H1 (cell line): ENCODE measurements around the gene C2CD4D. TPM values are rescaled to one million over a fixed set of nuclear protein-coding genes. Genes with fewer than 3 reads are reported as not detected.

Experiments used
- CTCF ChIA-PET: fragments of 300-600 bp; sonication (Branson Sonifier 250); formaldehyde crosslinking; loops from one replicate; lab custom pipeline; 2021; ENCODE audit not compliant: partially characterized antibody; lab: Charles Lee
- POLR2A ChIA-PET: fragments of 300-600 bp; sonication (Branson Sonifier 250); formaldehyde crosslinking; loops from one replicate; lab custom pipeline; 2021; ENCODE audit warnings: inconsistent platforms; ENCODE audit not compliant: partially characterized antibody; lab: Charles Lee
- DNase-seq, 2 experiments: peaks; one replicate each; pipeline versions ENCODE4 v3.0.0 to v3.0.0-alpha.2; 2010 to 2022; ENCODE audit warnings: low spot score in 2 of 2, low read depth in 1 of 2, mixed read lengths in 1 of 2
- FAIRE-seq: peaks from 2 replicates; lab custom pipeline; 2011; peaks lifted over from hg19 to GRCh38; lab: Jason Lieb, UNC
- H2AFZ ChIP-seq: 2 replicates; pipeline ENCODE4 v1.8.1; 2012; ENCODE audit warnings: low read length, inconsistent platforms
- H2AK5ac ChIP-seq: 2 replicates; pipeline ENCODE4 v1.6.1; 2013; ENCODE audit warnings: low read depth, low read length
- H2BK120ac ChIP-seq: replicated peaks from 2 replicates; pipeline ENCODE3; 2013; ENCODE audit warnings: low read depth, low read length, inconsistent platforms
- H2BK12ac ChIP-seq: 2 replicates; pipeline ENCODE4 v1.6.1; 2013; ENCODE audit warnings: low read depth, low read length
- H2BK15ac ChIP-seq: 2 replicates; pipeline ENCODE4 v1.6.1; 2013; ENCODE audit warnings: low read length
- H2BK20ac ChIP-seq: 2 replicates; pipeline ENCODE4 v1.6.1; 2013; ENCODE audit warnings: low read length
- H2BK5ac ChIP-seq: 2 replicates; pipeline ENCODE4 v1.6.1; 2013; ENCODE audit warnings: low read depth, low read length
- H3K14ac ChIP-seq: 2 replicates; pipeline ENCODE4 v1.6.1; 2013; ENCODE audit warnings: inconsistent platforms; ENCODE audit not compliant: insufficient read length
- H3K18ac ChIP-seq: 2 replicates; pipeline ENCODE4 v1.6.1; 2013; ENCODE audit warnings: low read length; ENCODE audit errors: extremely low read depth
- H3K23ac ChIP-seq: 2 replicates; pipeline ENCODE4 v1.6.1; 2013; ENCODE audit warnings: inconsistent platforms; ENCODE audit not compliant: insufficient read length
- H3K23me2 ChIP-seq: 2 replicates; pipeline ENCODE4 v1.6.1; 2013; ENCODE audit warnings: low read depth, low read length
- H3K27ac ChIP-seq: 2 replicates; pipeline ENCODE4 v1.6.1; 2011; ENCODE audit warnings: low read depth, low read length, inconsistent platforms
- H3K27me3 ChIP-seq, 4 experiments: replicated peaks in 1 of 4; 1 replicate in 1 of 4; 2 replicates in 3 of 4; pipeline versions ENCODE4 v1.6.1 to v1.8.1; 2011 to 2013; ENCODE audit warnings: low read length in 3 of 4, mild to moderate bottlenecking in 3 of 4, inconsistent platforms in 2 of 4, mixed read lengths in 2 of 4, moderate library complexity in 1 of 4; ENCODE audit not compliant: control insufficient read depth in 3 of 4, insufficient read depth in 3 of 4; ENCODE audit errors: extremely low read depth in 1 of 4
- H3K36me3 ChIP-seq, 4 experiments: 2 replicates each; pipeline versions ENCODE4 v1.6.1 to v1.8.1; 2011 to 2013; ENCODE audit warnings: mild to moderate bottlenecking in 4 of 4, low read length in 3 of 4, moderate library complexity in 2 of 4, control low read depth in 1 of 4, inconsistent platforms in 1 of 4; ENCODE audit not compliant: insufficient read depth in 4 of 4, control insufficient read depth in 2 of 4
- H3K4ac ChIP-seq: replicated peaks from 2 replicates; pipeline ENCODE3; 2013; ENCODE audit warnings: low read length, low read depth, mixed read lengths, inconsistent platforms; ENCODE audit not compliant: insufficient read length
- H3K4me1 ChIP-seq, 4 experiments: replicated peaks in 1 of 4; 1 replicate in 1 of 4; 2 replicates in 3 of 4; pipeline versions ENCODE4 v1.6.1 to v1.8.1; 2011 to 2013; ENCODE audit warnings: low read length in 3 of 4, inconsistent platforms in 2 of 4, mixed read lengths in 1 of 4; ENCODE audit not compliant: insufficient read depth in 4 of 4, control insufficient read depth in 3 of 4
- H3K4me2 ChIP-seq, 2 experiments: 2 replicates each; pipeline versions ENCODE4 v1.6.1 to v1.8.1; 2011 to 2013; ENCODE audit warnings: low read depth in 2 of 2, low read length in 2 of 2, control low read depth in 1 of 2, inconsistent platforms in 1 of 2, mild to moderate bottlenecking in 1 of 2; ENCODE audit not compliant: insufficient read depth in 1 of 2
- H3K4me3 ChIP-seq, 4 experiments: fragments of 200-600, 300-600 bp in 1 of 4; sonication (generic), shearing (Covaris generic), sonication (Bioruptor Twin) in 1 of 4; 2 replicates each; pipeline versions ENCODE4 v1.5.1 to v1.8.1; 2011 to 2016; ENCODE audit warnings: low read length in 4 of 4, low read depth in 3 of 4, control low read depth in 2 of 4, inconsistent platforms in 2 of 4, mild to moderate bottlenecking in 2 of 4, mixed read lengths in 1 of 4, moderate library complexity in 1 of 4; ENCODE audit not compliant: insufficient read depth in 2 of 4; ENCODE audit errors: extremely low read depth in 1 of 4
- H3K56ac ChIP-seq: replicated peaks from 2 replicates; pipeline ENCODE3; 2013; ENCODE audit warnings: low read depth, mild to moderate bottlenecking, mixed read lengths, low read length, inconsistent platforms; ENCODE audit not compliant: insufficient read length
- H3K79me1 ChIP-seq: 2 replicates; pipeline ENCODE4 v1.6.1; 2013; ENCODE audit warnings: low read depth, low read length, control low read depth
- H3K79me2 ChIP-seq, 2 experiments: 2 replicates each; pipeline versions ENCODE4 v1.6.1 to v1.8.1; 2012 to 2013; ENCODE audit warnings: low read length in 2 of 2, mild to moderate bottlenecking in 2 of 2, inconsistent platforms in 1 of 2; ENCODE audit not compliant: insufficient read depth in 2 of 2, control insufficient read depth in 1 of 2
- H3K9ac ChIP-seq, 4 experiments: replicated peaks in 1 of 4; 1 replicate in 1 of 4; 2 replicates in 3 of 4; pipeline versions ENCODE4 v1.6.1 to v1.8.1; 2011 to 2013; ENCODE audit warnings: low read depth in 3 of 4, low read length in 3 of 4, control low read depth in 2 of 4, mild to moderate bottlenecking in 2 of 4, moderate library complexity in 2 of 4, inconsistent platforms in 1 of 4; ENCODE audit errors: extremely low read depth in 1 of 4
- H3K9me3 ChIP-seq, 2 experiments: 2 replicates each; pipeline versions ENCODE4 v1.6.1 to v1.8.1; 2012 to 2013; ENCODE audit warnings: mild to moderate bottlenecking in 2 of 2, moderate library complexity in 2 of 2, control low read depth in 1 of 2, inconsistent platforms in 1 of 2, low read depth in 1 of 2, low read length in 1 of 2, mixed read lengths in 1 of 2; ENCODE audit not compliant: insufficient read depth in 2 of 2
- H4K20me1 ChIP-seq, 2 experiments: replicated peaks in 1 of 2; 2 replicates each; pipeline versions ENCODE3 to v1.8.1; 2011 to 2013; ENCODE audit warnings: inconsistent platforms in 2 of 2, low read length in 2 of 2, mild to moderate bottlenecking in 1 of 2; ENCODE audit not compliant: insufficient read depth in 2 of 2, control insufficient read depth in 1 of 2
- H4K5ac ChIP-seq: 2 replicates; pipeline ENCODE4 v1.6.1; 2013; ENCODE audit warnings: low read length, low read depth, mixed read lengths, inconsistent platforms; ENCODE audit not compliant: insufficient read length
- H4K8ac ChIP-seq: 2 replicates; pipeline ENCODE4 v1.8.0; 2013; ENCODE audit warnings: mild to moderate bottlenecking, moderate library complexity, low read length, inconsistent platforms; ENCODE audit not compliant: insufficient read depth; ENCODE audit errors: extremely low read depth
- H4K91ac ChIP-seq: replicated peaks from 2 replicates; pipeline ENCODE3; 2013; ENCODE audit warnings: low read length, mixed read lengths, inconsistent platforms; ENCODE audit not compliant: insufficient read length
- FOSL1 ChIP-seq: IDR thresholded peaks from 2 replicates; pipeline ENCODE4 v1.6.1; 2011; ENCODE audit warnings: mild to moderate bottlenecking, low read depth, low read length, moderate library complexity; ENCODE audit not compliant: insufficient read depth
- POLR2A ChIP-seq, 2 experiments: IDR thresholded peaks; 1 replicate in 1 of 2; 2 replicates in 1 of 2; pipeline ENCODE4 v1.6.1; 2011; ENCODE audit warnings: low read depth in 2 of 2, low read length in 2 of 2, mild to moderate bottlenecking in 2 of 2; ENCODE audit errors: control extremely low read depth in 1 of 2
- RFX5 ChIP-seq: IDR thresholded peaks from 2 replicates; pipeline ENCODE4 v1.6.1; 2011; ENCODE audit warnings: low read depth, low read length, improper control_type of control experiment, borderline replicate concordance
- SP1 ChIP-seq: IDR thresholded peaks from 2 replicates; pipeline ENCODE4 v1.6.1; 2011; ENCODE audit warnings: low read depth, low read length
- YY1 ChIP-seq: IDR thresholded peaks from 2 replicates; pipeline ENCODE4 v1.6.1; 2011; ENCODE audit warnings: low read depth, mild to moderate bottlenecking, low read length
- WGBS, 2 experiments: shearing (Covaris generic) in 1 of 2; methylation state at CpG; one replicate each; pipeline versions ENCODE4 v1.1.6 to v1.1.7; 2013 to 2015; ENCODE audit warnings: low lambda C conversion rate in 2 of 2, mixed read lengths in 2 of 2, inconsistent platforms in 1 of 2, low coverage in 1 of 2, missing lambda C conversion rate in 1 of 2; ENCODE audit not compliant: insufficient replicate concordance in 2 of 2, insufficient coverage in 1 of 2, insufficient read length in 1 of 2; ENCODE audit errors: extremely low coverage in 1 of 2, missing lambda C conversion rate in 1 of 2; 5-methylcytosine and 5-hydroxymethylcytosine counted together
- polyA plus RNA-seq, 7 experiments: library from polyadenylated mRNA; depleted of rRNA in 3 of 7; stranded (reverse) in 5 of 7; unstranded in 2 of 7; fragments of >200 nt in 5 of 7; fragments of 200-250 nt in 2 of 7; gene quantifications; 1 replicate in 5 of 7; 2 replicates in 1 of 7; 4 replicates in 1 of 7; pipeline versions ENCODE4 v1.2.1 to v1.2.3, GENCODE V29; 2011 to 2013; ENCODE audit warnings: missing spikeins in 2 of 7, mixed read lengths in 2 of 7
- total RNA-seq: library from RNA; stranded (reverse); fragmentation: NEBNext Ultra II Directional; extraction: Animal tissue kit (Norgen Biotek cat#: 25700); gene quantifications from 2 replicates; pipeline ENCODE4 v1.2.1, GENCODE V29; 2021
- TF ChIP-seq, protein P1 (sequence below), 3 experiments: IDR thresholded peaks; 1 replicate in 2 of 3; 2 replicates in 1 of 3; pipeline versions ENCODE4 v1.5.1 to v1.6.1; 2011; ENCODE audit warnings: low read length in 3 of 3, mild to moderate bottlenecking in 3 of 3, inconsistent platforms in 2 of 3, low read depth in 1 of 3, moderate library complexity in 1 of 3; ENCODE audit not compliant: insufficient read depth in 1 of 3; ENCODE audit errors: control extremely low read depth in 1 of 3

C2CD4D gene
- total and polyA plus RNA-seq, 2 of the 8 experiments (the other 6 are each of a cell fraction or from before 2014, with no cell fraction given): 0.41 to 0.71 TPM

DNA sequence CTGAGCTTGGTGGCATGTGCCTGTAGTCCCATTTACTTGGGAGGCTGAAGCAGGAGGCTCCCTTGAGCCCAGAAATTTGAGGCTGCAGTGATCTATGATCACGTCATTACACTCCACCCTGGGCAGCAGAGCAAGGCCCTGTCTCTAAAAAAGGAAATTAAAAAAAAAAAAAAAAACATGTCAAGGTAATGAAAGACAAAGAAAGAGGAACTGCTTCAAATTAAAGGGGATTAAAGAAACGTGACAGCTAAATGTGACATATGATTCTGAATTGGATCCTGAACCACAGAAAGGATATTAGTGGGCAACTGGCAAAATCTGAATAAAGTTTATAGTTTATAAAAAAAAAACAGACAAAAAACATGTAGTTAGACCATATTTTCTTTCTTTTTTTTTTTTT is 3.8 kb upstream of the C2CD4D start:
- 79% methylated on average over 2 of the region's 2 CpGs; no CpG with 5 or more reads in 1 of the 2 experiments for WGBS, 2 experiments

More for the DNA sequence above, 3.8 kb upstream of the C2CD4D start:
- H2AK5ac ChIP-seq: no peak overlapping the region
- no peak overlapping the region for H3K56ac ChIP-seq
- no peak overlapping the region for H2BK15ac ChIP-seq
- H3K18ac ChIP-seq: no peak overlapping the region
- no peak overlapping the region for H4K5ac ChIP-seq
- H3K4me2 ChIP-seq: no peak overlapping the region
- peaks cover 21% of the 10 kb centered on the region for H3K23me2 ChIP-seq
- no peak overlapping the region for H2BK20ac ChIP-seq
- no peaks in the 10 kb centered on the region for H3K36me3 ChIP-seq
- H2BK5ac ChIP-seq: no peak overlapping the region
- no peak for FAIRE-seq
- peaks cover 0 to 7% (median 5%) of the 10 kb centered on the region in 4 experiments; a peak in 5 of 7 replicates for H3K27me3 ChIP-seq
- peaks cover 12 to 16% (median 14%) of the 10 kb centered on the region in 4 experiments for H3K4me1 ChIP-seq
- no peak overlapping the region for H2BK12ac ChIP-seq
- no peak overlapping the region for H4K8ac ChIP-seq
- no peak overlapping the region for H2BK120ac ChIP-seq
- no peaks in the 10 kb centered on the region for H3K9me3 ChIP-seq
- no peaks in the 10 kb centered on the region for H4K20me1 ChIP-seq
- no peak overlapping the region for H3K9ac ChIP-seq
- ChIA-PET CTCF (interaction anchor here (0.6 to 1.2 kb wide), 3 partner anchors 119 to 1615 kb away, joined by 3 to 4 read pairs (median 3); no protein-coding TSS in a partner anchor), POLR2A (no interaction called here)
- H3K79me1 ChIP-seq: no peaks in the 10 kb centered on the region
- H3K79me2 ChIP-seq: no peaks in the 10 kb centered on the region
- no peak for DNase-seq
- no peak overlapping the region for H3K23ac ChIP-seq
- H2AFZ ChIP-seq: no peak overlapping the region
- no peak overlapping the region for H3K14ac ChIP-seq
- H3K4me3 ChIP-seq: no peak overlapping the region
- H3K4ac ChIP-seq: no peak overlapping the region
- no peak overlapping the region for H3K27ac ChIP-seq
- no peak overlapping the region for H4K91ac ChIP-seq
- TF ChIP-seq, protein P1, sequence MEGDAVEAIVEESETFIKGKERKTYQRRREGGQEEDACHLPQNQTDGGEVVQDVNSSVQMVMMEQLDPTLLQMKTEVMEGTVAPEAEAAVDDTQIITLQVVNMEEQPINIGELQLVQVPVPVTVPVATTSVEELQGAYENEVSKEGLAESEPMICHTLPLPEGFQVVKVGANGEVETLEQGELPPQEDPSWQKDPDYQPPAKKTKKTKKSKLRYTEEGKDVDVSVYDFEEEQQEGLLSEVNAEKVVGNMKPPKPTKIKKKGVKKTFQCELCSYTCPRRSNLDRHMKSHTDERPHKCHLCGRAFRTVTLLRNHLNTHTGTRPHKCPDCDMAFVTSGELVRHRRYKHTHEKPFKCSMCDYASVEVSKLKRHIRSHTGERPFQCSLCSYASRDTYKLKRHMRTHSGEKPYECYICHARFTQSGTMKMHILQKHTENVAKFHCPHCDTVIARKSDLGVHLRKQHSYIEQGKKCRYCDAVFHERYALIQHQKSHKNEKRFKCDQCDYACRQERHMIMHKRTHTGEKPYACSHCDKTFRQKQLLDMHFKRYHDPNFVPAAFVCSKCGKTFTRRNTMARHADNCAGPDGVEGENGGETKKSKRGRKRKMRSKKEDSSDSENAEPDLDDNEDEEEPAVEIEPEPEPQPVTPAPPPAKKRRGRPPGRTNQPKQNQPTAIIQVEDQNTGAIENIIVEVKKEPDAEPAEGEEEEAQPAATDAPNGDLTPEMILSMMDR (IDR thresholded peaks at IDR 0.05; ENCODE audit: control extremely low read depth in 1 of 3, insufficient read depth in 1 of 3, low read depth in 1 of 3, low read length in 3 of 3): no peak
- TF ChIP-seq RFX5 (no peak), FOSL1 (no peak), YY1 (no peak), POLR2A (IDR thresholded peaks at IDR 0.05; ENCODE audit: control extremely low read depth in 1 of 2, low read depth in 2 of 2, low read length in 2 of 2) (no peak), SP1 (no peak)
- TF ChIP-seq, all 59 proteins: peak for 0
